H1 (cell line): ENCODE results near the gene KCND3. TPM values are rescaled to one million over a fixed set of nuclear protein-coding genes. Genes with fewer than 3 reads are reported as not detected.

Experiments
- CHD7 ChIP-seq: fragments of 300-600 bp; sonication (generic); IDR thresholded peaks from 2 replicates; pipeline ENCODE4 v1.7.1; 2012; ENCODE audit warnings: low read length, moderate library complexity, mild to moderate bottlenecking, inconsistent platforms; ENCODE audit not compliant: insufficient replicate concordance
- EGR1 ChIP-seq: IDR thresholded peaks from 2 replicates; pipeline ENCODE4 v1.6.1; 2011; ENCODE audit warnings: low read depth, low read length, borderline replicate concordance
- HDAC6 ChIP-seq: IDR thresholded peaks from one replicate; pipeline ENCODE4 v1.7.1; 2012; ENCODE audit warnings: low read depth, mild to moderate bottlenecking, inconsistent platforms, low read length, moderate library complexity
- JUN ChIP-seq: IDR thresholded peaks from 2 replicates; pipeline ENCODE4 v1.6.1; 2011; ENCODE audit warnings: low read depth, mild to moderate bottlenecking, improper control_type of control experiment, low read length
- SIX5 ChIP-seq: IDR thresholded peaks from 2 replicates; pipeline ENCODE4 v1.6.1; 2011; ENCODE audit warnings: mild to moderate bottlenecking, low read depth, low read length
- ZNF274 ChIP-seq: IDR thresholded peaks from 2 replicates; pipeline ENCODE4 v1.7.0; 2012; ENCODE audit warnings: low read length, borderline replicate concordance; ENCODE audit errors: extremely low read depth
- polyA plus RNA-seq, 7 experiments: library from polyadenylated mRNA; depleted of rRNA in 3 of 7; stranded (reverse) in 5 of 7; unstranded in 2 of 7; fragments of >200 nt in 5 of 7; fragments of 200-250 nt in 2 of 7; gene quantifications; 1 replicate in 5 of 7; 2 replicates in 1 of 7; 4 replicates in 1 of 7; pipeline versions ENCODE4 v1.2.1 to v1.2.3, GENCODE V29; 2011 to 2013; ENCODE audit warnings: missing spikeins in 2 of 7, mixed read lengths in 2 of 7
- total RNA-seq: library from RNA; stranded (reverse); fragmentation: NEBNext Ultra II Directional; extraction: Animal tissue kit (Norgen Biotek cat#: 25700); gene quantifications from 2 replicates; pipeline ENCODE4 v1.2.1, GENCODE V29; 2021
- TF ChIP-seq, protein P1 (sequence below), 3 experiments: IDR thresholded peaks; 1 replicate in 2 of 3; 2 replicates in 1 of 3; pipeline versions ENCODE4 v1.5.1 to v1.6.1; 2011; ENCODE audit warnings: low read length in 3 of 3, mild to moderate bottlenecking in 3 of 3, inconsistent platforms in 2 of 3, low read depth in 1 of 3, moderate library complexity in 1 of 3; ENCODE audit not compliant: insufficient read depth in 1 of 3; ENCODE audit errors: control extremely low read depth in 1 of 3

Gene KCND3
- total and polyA plus RNA-seq, 2 of the 8 experiments (the other 6 are each of a cell fraction or from before 2014, with no cell fraction given), result 0.14 to 0.48 TPM

GRCh38 chr1:111739925-111740765 lies 249.3 kb downstream of the KCND3 start (continued):
- TF ChIP-seq, protein P1, sequence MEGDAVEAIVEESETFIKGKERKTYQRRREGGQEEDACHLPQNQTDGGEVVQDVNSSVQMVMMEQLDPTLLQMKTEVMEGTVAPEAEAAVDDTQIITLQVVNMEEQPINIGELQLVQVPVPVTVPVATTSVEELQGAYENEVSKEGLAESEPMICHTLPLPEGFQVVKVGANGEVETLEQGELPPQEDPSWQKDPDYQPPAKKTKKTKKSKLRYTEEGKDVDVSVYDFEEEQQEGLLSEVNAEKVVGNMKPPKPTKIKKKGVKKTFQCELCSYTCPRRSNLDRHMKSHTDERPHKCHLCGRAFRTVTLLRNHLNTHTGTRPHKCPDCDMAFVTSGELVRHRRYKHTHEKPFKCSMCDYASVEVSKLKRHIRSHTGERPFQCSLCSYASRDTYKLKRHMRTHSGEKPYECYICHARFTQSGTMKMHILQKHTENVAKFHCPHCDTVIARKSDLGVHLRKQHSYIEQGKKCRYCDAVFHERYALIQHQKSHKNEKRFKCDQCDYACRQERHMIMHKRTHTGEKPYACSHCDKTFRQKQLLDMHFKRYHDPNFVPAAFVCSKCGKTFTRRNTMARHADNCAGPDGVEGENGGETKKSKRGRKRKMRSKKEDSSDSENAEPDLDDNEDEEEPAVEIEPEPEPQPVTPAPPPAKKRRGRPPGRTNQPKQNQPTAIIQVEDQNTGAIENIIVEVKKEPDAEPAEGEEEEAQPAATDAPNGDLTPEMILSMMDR (IDR thresholded peaks at IDR 0.05; ENCODE audit: control extremely low read depth in 1 of 3, insufficient read depth in 1 of 3, low read depth in 1 of 3, low read length in 3 of 3), result peak in 1 of 3 experiments; percentile 13; a peak in 1 of 4 replicates
- TF ChIP-seq CHD7 (no peak), HDAC6 (no peak), SIX5 (no peak), EGR1 (no peak), JUN (no peak), ZNF274 (no peak)
